Activated CD4-positive, alpha-beta memory T cell treated with anti-CD3 and anti-CD28 coated beads, Interleukin-2, amount 10 ng/mL, durations not matched to agents 7 days and 5 days (primary cell): ENCODE results near the gene TNFAIP3. TPM values are rescaled to one million over a fixed set of nuclear protein-coding genes. Genes with fewer than 3 reads are reported as not detected.

Source experiments
- CTCF ChIA-PET: fragments of 350-600 bp; sonication (Branson Sonifier 250); formaldehyde crosslinking; loops from one replicate; lab custom pipeline; 2021; ENCODE audit warnings: antibody characterized with exemption, inconsistent platforms; lab: Charles Lee
- POLR2A ChIA-PET: fragments of 350-600 bp; sonication (Branson Sonifier 250); formaldehyde crosslinking; loops from one replicate; lab custom pipeline; 2021; ENCODE audit warnings: antibody characterized with exemption; lab: Charles Lee
- DNase-seq: peaks from one replicate; pipeline ENCODE4 v3.0.0-alpha.2; 2020
- H3K27ac Mint-ChIP-seq: one replicate; pipeline ENCODE4 v1.8.0; 2021; ENCODE audit warnings: mild to moderate bottlenecking, mixed read lengths
- H3K27me3 Mint-ChIP-seq: one replicate; pipeline ENCODE4 v1.8.0; 2021; ENCODE audit warnings: mixed read lengths
- H3K36me3 Mint-ChIP-seq: one replicate; pipeline ENCODE4 v1.8.0; 2021; ENCODE audit warnings: low read depth, mixed read lengths
- H3K4me1 Mint-ChIP-seq: one replicate; pipeline ENCODE4 v1.8.0; 2021; ENCODE audit warnings: mixed read lengths
- H3K4me3 Mint-ChIP-seq: one replicate; pipeline ENCODE4 v1.8.0; 2021; ENCODE audit warnings: mild to moderate bottlenecking, mixed read lengths
- H3K9me3 Mint-ChIP-seq: one replicate; pipeline ENCODE4 v1.8.0; 2021; ENCODE audit warnings: mixed read lengths
- total RNA-seq, 2 experiments: library from RNA; stranded (reverse); gene quantifications; one replicate each; pipeline ENCODE4 v1.2.3, GENCODE V29; 2021

Gene TNFAIP3
- total RNA-seq, 2 experiments from 2014 or later = 143 to 144 TPM

GRCh38 chr6:137869549-137870307, 2.7 kb downstream of the TNFAIP3 start:
- H3K27ac Mint-ChIP-seq = peak overlapping the region; percentile 86
- ChIA-PET POLR2A (interaction anchor here (0.8 to 7.9 kb wide), 17 partner anchors 8 to 171 kb away, joined by 3 to 42 read pairs (median 9); no protein-coding TSS in a partner anchor), CTCF (interaction anchor here (0.6 to 9.7 kb wide), 21 partner anchors 9 to 239 kb away, joined by 3 to 182 read pairs (median 11); no protein-coding TSS in a partner anchor)
- peaks cover 63% of the 10 kb centered on the region for H3K36me3 Mint-ChIP-seq
- no peaks in the 10 kb centered on the region for H3K27me3 Mint-ChIP-seq
- no peak for DNase-seq
- peaks cover 71% of the 10 kb centered on the region for H3K4me1 Mint-ChIP-seq
- H3K4me3 Mint-ChIP-seq = peak overlapping the region; percentile 87
- no peaks in the 10 kb centered on the region for H3K9me3 Mint-ChIP-seq

GRCh38 chr6:137870308-137870644, 3.2 kb downstream of the TNFAIP3 start:
- Mint-ChIP-seq H3K4me1 (peaks cover 76% of the 10 kb centered on the region), H3K27me3 (no peaks in the 10 kb centered on the region), H3K36me3 (peaks cover 69% of the 10 kb centered on the region), H3K27ac (peak overlapping the region; percentile 86), H3K4me3 (peak overlapping the region; percentile 87), H3K9me3 (no peaks in the 10 kb centered on the region)
- POLR2A ChIA-PET = interaction anchor here (1.1 to 7.9 kb wide), 16 partner anchors 12 to 171 kb away, joined by 3 to 42 read pairs (median 8); no protein-coding TSS in a partner anchor
- CTCF ChIA-PET = interaction anchor here (1.1 to 9.7 kb wide), 20 partner anchors 9 to 238 kb away, joined by 3 to 182 read pairs (median 10); no protein-coding TSS in a partner anchor
- no peak for DNase-seq

- CTCF ChIA-PET = interaction anchor here (1.1 to 9.7 kb wide), 21 partner anchors 8 to 238 kb away, joined by 3 to 182 read pairs (median 8); no protein-coding TSS in a partner anchor
- Mint-ChIP-seq H3K4me3 (peak overlapping the region; percentile 87), H3K9me3 (no peaks in the 10 kb centered on the region), H3K27me3 (no peaks in the 10 kb centered on the region), H3K27ac (peak overlapping the region; percentile 86), H3K4me1 (peaks cover 78% of the 10 kb centered on the region), H3K36me3 (peaks cover 74% of the 10 kb centered on the region)
- peak; percentile 44 for DNase-seq
- POLR2A ChIA-PET = interaction anchor here (1.0 to 7.9 kb wide), 18 partner anchors 12 to 172 kb away, joined by 3 to 42 read pairs (median 8); no protein-coding TSS in a partner anchor
Measured at GRCh38 chr6:137870744-137871247, 3.7 kb downstream of the TNFAIP3 start.

GRCh38 chr6:137871291-137871690, 4.2 kb downstream of the TNFAIP3 start:
- Mint-ChIP-seq H3K4me1 (peaks cover 75% of the 10 kb centered on the region), H3K27me3 (no peaks in the 10 kb centered on the region), H3K9me3 (no peaks in the 10 kb centered on the region), H3K4me3 (peak overlapping the region; percentile 87), H3K36me3 (peaks cover 78% of the 10 kb centered on the region), H3K27ac (peak overlapping the region; percentile 86)
- DNase-seq = no peak
- ChIA-PET POLR2A (interaction anchor here (1.0 to 7.9 kb wide), 16 partner anchors 11 to 172 kb away, joined by 3 to 42 read pairs (median 8); no protein-coding TSS in a partner anchor), CTCF (interaction anchor here (0.8 to 9.7 kb wide), 22 partner anchors 8 to 237 kb away, joined by 3 to 182 read pairs (median 8); no protein-coding TSS in a partner anchor)

- peak overlapping the region; percentile 86 for H3K27ac Mint-ChIP-seq
- H3K27me3 Mint-ChIP-seq = no peaks in the 10 kb centered on the region
- peaks cover 84% of the 10 kb centered on the region for H3K36me3 Mint-ChIP-seq
- H3K4me3 Mint-ChIP-seq = peak overlapping the region; percentile 87
- ChIA-PET POLR2A (interaction anchor here (0.9 to 7.9 kb wide), 15 partner anchors 11 to 173 kb away, joined by 3 to 42 read pairs (median 8); no protein-coding TSS in a partner anchor), CTCF (interaction anchor here (0.8 to 9.7 kb wide), 16 partner anchors 11 to 236 kb away, joined by 3 to 182 read pairs (median 16); no protein-coding TSS in a partner anchor)
- DNase-seq = no peak
- H3K4me1 Mint-ChIP-seq = peaks cover 71% of the 10 kb centered on the region
- no peaks in the 10 kb centered on the region for H3K9me3 Mint-ChIP-seq
Measured at GRCh38 chr6:137871831-137872454, 4.9 kb downstream of the TNFAIP3 start.

- no peaks in the 10 kb centered on the region for H3K27me3 Mint-ChIP-seq
- DNase-seq = no peak
- peak overlapping the region; percentile 87 for H3K4me3 Mint-ChIP-seq
- H3K36me3 Mint-ChIP-seq = peaks cover 89% of the 10 kb centered on the region
- no peaks in the 10 kb centered on the region for H3K9me3 Mint-ChIP-seq
- CTCF ChIA-PET = interaction anchor here (1.1 to 9.7 kb wide), 12 partner anchors 10 to 175 kb away, joined by 3 to 182 read pairs (median 28); no protein-coding TSS in a partner anchor
- H3K27ac Mint-ChIP-seq = peak overlapping the region; percentile 86
- POLR2A ChIA-PET = interaction anchor here (0.9 to 7.9 kb wide), 13 partner anchors 10 to 174 kb away, joined by 3 to 42 read pairs (median 5); no protein-coding TSS in a partner anchor
- H3K4me1 Mint-ChIP-seq = peaks cover 76% of the 10 kb centered on the region
Measured at GRCh38 chr6:137872581-137873115, 5.6 kb downstream of the TNFAIP3 start.

GRCh38 chr6:137873273-137873762, 6.3 kb downstream of the TNFAIP3 start:
- H3K4me1 Mint-ChIP-seq = peaks cover 80% of the 10 kb centered on the region
- DNase-seq = peak; percentile 56

GRCh38 chr6:137874204-137875057, 7.4 kb downstream of the TNFAIP3 start:
- H3K36me3 Mint-ChIP-seq = peaks cover 94% of the 10 kb centered on the region

More at GRCh38 chr6:137873273-137873762, 6.3 kb downstream of the TNFAIP3 start:
- H3K4me3 Mint-ChIP-seq = peak overlapping the region; percentile 87
- CTCF ChIA-PET = interaction anchor here (1.4 to 9.7 kb wide), 3 partner anchors 71 to 168 kb away, joined by 4 to 182 read pairs (median 38); no protein-coding TSS in a partner anchor
- peaks cover 91% of the 10 kb centered on the region for H3K36me3 Mint-ChIP-seq
- POLR2A ChIA-PET = interaction anchor here (1.0 to 7.9 kb wide), 6 partner anchors 9 to 174 kb away, joined by 3 to 42 read pairs (median 6); no protein-coding TSS in a partner anchor
- no peaks in the 10 kb centered on the region for H3K27me3 Mint-ChIP-seq
- no peaks in the 10 kb centered on the region for H3K9me3 Mint-ChIP-seq
- peak overlapping the region; percentile 86 for H3K27ac Mint-ChIP-seq

GRCh38 chr6:137875058-137875520, 8.0 kb downstream of the TNFAIP3 start:
- Mint-ChIP-seq H3K9me3 (no peaks in the 10 kb centered on the region), H3K27me3 (no peaks in the 10 kb centered on the region), H3K4me1 (peaks cover 72% of the 10 kb centered on the region), H3K27ac (peak overlapping the region; percentile 46), H3K4me3 (no peak overlapping the region), H3K36me3 (peaks cover 93% of the 10 kb centered on the region)
- DNase-seq = no peak
- CTCF ChIA-PET = interaction anchor here (0.6 to 1.0 kb wide), 2 partner anchors 9 to 130 kb away, joined by 3 read pairs; no protein-coding TSS in a partner anchor
- POLR2A ChIA-PET = interaction anchor here (1.0 kb wide), 2 partner anchors 8 to 34 kb away, joined by 4 read pairs; partner anchors contain the start of gene TNFAIP3

More at GRCh38 chr6:137874204-137875057, 7.4 kb downstream of the TNFAIP3 start:
- Mint-ChIP-seq H3K4me3 (no peak overlapping the region), H3K27ac (peak overlapping the region; percentile 86), H3K4me1 (peaks cover 76% of the 10 kb centered on the region), H3K27me3 (no peaks in the 10 kb centered on the region), H3K9me3 (no peaks in the 10 kb centered on the region)
- ChIA-PET POLR2A (interaction anchor here (1.0 to 7.9 kb wide), 3 partner anchors 34 to 101 kb away, joined by 4 to 41 read pairs (median 5); no protein-coding TSS in a partner anchor), CTCF (interaction anchor here (1.0 to 9.7 kb wide), 4 partner anchors 10 to 169 kb away, joined by 3 to 182 read pairs (median 21); no protein-coding TSS in a partner anchor)
- DNase-seq = no peak

- Mint-ChIP-seq H3K9me3 (no peaks in the 10 kb centered on the region), H3K27ac (no peak overlapping the region), H3K36me3 (peaks cover 95% of the 10 kb centered on the region), H3K4me3 (no peak overlapping the region), H3K27me3 (no peaks in the 10 kb centered on the region), H3K4me1 (peaks cover 70% of the 10 kb centered on the region)
- POLR2A ChIA-PET = interaction anchor here (1.0 kb wide), 2 partner anchors 9 to 33 kb away, joined by 4 read pairs; partner anchors contain the start of gene TNFAIP3
- DNase-seq = no peak
- CTCF ChIA-PET = interaction anchor here (0.6 to 1.0 kb wide), 2 partner anchors 9 to 130 kb away, joined by 3 read pairs; no protein-coding TSS in a partner anchor
Measured at GRCh38 chr6:137875606-137876005, 8.5 kb downstream of the TNFAIP3 start.
